Fibroblast of mammary gland (primary cell): ENCODE data around the gene ZCWPW2.

ENCODE experiments used
- DNase-seq: peaks from one replicate; pipeline ENCODE4 v3.0.0-alpha.2; 2010; ENCODE audit warnings: low read depth
- H3K4me3 ChIP-seq: 2 replicates; pipeline ENCODE4 v1.5.1; 2011; ENCODE audit warnings: low read depth, mild to moderate bottlenecking, low read length, moderate library complexity; ENCODE audit not compliant: control insufficient read depth
- TF ChIP-seq, protein P1 (sequence below): conservative IDR thresholded peaks from 2 replicates; pipeline ENCODE4 v1.5.1; 2011; ENCODE audit warnings: low read depth, low read length, inconsistent platforms; ENCODE audit not compliant: control insufficient read depth, insufficient read depth

Gene ZCWPW2

DNA sequence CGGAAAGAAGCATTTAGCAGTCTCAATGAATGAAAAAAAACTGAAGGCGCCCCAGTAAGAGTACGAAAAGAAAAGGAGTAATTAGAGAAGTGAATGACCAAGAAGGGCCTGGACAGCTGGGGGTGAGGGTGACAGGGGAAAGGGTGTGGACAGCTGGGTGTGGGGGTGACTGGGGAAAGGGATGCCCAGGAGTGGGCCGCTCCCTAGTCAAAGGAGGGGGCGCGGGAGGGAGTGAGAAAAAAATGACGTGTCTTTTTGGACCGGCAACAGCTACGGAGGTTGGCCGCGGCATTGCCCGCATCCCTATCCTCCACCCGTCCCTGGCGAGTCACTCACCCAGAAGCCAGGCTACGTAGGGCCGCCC, 274 bp upstream of the ZCWPW2 start:
- peak overlapping the region; percentile 90 for H3K4me3 ChIP-seq
- TF ChIP-seq, protein P1, sequence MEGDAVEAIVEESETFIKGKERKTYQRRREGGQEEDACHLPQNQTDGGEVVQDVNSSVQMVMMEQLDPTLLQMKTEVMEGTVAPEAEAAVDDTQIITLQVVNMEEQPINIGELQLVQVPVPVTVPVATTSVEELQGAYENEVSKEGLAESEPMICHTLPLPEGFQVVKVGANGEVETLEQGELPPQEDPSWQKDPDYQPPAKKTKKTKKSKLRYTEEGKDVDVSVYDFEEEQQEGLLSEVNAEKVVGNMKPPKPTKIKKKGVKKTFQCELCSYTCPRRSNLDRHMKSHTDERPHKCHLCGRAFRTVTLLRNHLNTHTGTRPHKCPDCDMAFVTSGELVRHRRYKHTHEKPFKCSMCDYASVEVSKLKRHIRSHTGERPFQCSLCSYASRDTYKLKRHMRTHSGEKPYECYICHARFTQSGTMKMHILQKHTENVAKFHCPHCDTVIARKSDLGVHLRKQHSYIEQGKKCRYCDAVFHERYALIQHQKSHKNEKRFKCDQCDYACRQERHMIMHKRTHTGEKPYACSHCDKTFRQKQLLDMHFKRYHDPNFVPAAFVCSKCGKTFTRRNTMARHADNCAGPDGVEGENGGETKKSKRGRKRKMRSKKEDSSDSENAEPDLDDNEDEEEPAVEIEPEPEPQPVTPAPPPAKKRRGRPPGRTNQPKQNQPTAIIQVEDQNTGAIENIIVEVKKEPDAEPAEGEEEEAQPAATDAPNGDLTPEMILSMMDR = no peak
- peak; percentile 95 for DNase-seq

DNA sequence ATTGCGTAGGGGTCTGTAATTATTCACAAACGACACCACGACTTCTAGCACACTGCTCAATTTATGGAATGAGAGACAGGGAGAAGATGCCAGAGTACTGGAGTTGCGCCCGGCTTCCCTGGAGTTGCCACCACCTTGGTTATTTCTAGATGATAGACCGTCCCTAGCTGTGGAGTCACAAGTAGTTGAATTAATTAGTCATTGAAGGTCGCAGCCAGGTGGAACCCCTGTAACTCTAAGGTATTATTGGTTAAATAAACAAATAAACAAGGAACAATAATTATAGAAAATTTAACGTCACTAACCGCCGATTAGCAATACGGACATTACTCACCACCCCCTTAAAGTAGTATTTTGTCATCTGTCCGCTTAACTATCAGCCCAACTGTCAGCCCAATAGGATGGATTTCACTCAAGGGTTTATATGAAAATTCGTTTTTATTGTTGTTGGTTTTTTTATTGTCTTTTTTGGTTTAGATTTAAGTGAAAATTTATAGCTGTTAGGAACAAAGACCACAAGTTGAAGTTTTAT, 1.0 kb downstream of the ZCWPW2 start:
- TF ChIP-seq, protein P1 = no peak
- peak; percentile 55 for DNase-seq
- peak overlapping the region; percentile 90 for H3K4me3 ChIP-seq

DNA sequence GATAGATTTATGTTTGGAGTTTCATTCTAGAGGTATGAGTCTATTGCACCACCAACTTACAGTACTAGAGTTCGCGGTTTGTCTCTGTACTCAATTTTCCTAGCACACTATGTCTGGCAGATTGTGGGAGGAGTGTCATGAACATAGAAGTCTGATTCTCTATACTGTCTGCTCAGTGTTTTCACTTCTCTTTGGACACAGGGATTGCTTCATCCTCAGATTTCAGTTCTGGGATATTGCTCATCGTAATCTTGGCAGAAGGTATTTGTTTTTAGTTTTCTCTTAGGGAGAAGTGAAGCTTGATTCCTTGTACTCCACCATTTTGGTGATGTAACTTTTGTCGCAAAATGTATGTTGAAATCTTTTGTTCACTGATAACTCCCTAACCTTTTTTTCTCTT, 27.9 kb downstream of the ZCWPW2 start:
- peak; percentile 97 for DNase-seq
- TF ChIP-seq, protein P1 = no peak
- no peak overlapping the region for H3K4me3 ChIP-seq

DNA sequence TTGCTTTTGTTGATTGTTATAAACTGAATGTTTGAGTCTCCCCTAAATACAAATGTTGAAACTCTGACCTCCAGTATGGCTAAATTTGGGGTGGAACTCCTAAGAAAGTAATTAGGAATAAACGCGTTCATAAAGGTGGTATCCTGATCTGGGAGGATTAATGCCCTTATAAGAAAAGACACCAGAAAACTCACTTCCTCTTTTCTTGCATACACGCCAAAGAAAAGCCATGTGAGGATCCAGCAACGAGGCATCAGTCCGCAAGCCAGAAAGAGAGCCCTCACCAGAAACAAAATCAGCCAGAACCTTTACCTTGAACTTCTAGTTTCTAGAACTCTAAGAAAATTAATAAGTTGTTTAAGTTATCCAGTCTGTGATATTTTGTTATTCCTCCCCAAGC, 37.5 kb downstream of the ZCWPW2 start:
- TF ChIP-seq, protein P1 = no peak
- DNase-seq = no peak
- no peak overlapping the region for H3K4me3 ChIP-seq

DNA sequence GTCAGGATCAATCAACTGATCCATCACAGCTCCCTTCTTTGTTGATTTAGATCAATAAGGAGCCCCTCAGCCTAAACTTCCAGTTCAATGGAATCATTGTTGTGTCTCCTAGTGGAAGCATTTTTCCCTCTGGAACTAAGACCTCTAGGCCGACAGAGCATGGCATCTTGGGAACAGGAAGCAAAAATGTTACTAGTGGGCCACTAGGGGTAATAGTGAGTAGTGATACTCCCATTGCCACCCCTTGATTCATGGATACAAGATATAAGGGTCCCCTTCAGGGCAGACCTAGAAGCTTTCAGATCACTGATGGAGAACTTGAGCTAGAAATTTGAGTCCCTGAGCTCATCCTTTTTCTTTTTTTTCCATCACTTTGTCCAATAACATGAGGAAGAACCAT, 40.5 kb downstream of the ZCWPW2 start:
- TF ChIP-seq, protein P1 = no peak
- no peak overlapping the region for H3K4me3 ChIP-seq
- DNase-seq = no peak

DNA sequence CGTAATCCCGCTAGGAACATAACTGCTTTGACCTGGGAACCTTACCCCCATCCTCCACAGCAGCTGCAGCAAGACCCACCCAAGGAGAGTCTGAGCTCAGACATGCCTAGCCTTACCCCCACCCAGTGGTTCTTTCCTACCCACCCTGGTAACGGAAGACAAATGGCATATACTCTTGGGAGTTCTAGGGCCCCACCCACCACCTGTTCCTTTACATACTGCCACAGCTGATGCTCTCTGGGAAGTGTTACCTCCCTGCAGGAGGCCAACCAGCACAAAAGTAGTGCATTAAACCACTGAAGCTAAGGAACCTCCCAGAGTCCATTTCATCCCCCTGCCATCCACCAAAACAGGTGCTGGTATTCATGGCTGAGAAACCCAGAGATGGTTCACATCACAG, 50.7 kb downstream of the ZCWPW2 start:
- H3K4me3 ChIP-seq = no peak overlapping the region
- TF ChIP-seq, protein P1 = no peak
- no peak for DNase-seq

DNA sequence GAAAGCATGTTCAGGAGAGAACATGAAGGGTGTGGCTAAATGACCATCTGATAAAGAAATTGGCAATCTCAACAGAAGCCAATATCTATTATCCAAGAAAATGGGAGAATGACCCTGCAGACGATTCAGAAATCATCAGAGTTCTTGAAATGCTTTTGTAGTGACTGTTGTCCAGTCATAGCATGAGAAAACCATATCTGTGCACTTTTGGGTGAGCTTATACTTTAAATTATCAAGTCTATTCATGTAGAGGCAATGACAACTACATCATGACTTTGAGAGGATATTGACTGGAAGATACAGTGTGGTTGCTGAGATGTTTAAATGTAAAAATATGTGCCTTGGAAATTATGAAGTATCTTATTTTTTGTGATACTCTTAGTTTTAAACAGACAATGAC, 57.7 kb downstream of the ZCWPW2 start:
- DNase-seq = no peak
- TF ChIP-seq, protein P1 = no peak
- H3K4me3 ChIP-seq = no peak overlapping the region
